ENCODE measurements around the gene MOB3B.

DNA sequence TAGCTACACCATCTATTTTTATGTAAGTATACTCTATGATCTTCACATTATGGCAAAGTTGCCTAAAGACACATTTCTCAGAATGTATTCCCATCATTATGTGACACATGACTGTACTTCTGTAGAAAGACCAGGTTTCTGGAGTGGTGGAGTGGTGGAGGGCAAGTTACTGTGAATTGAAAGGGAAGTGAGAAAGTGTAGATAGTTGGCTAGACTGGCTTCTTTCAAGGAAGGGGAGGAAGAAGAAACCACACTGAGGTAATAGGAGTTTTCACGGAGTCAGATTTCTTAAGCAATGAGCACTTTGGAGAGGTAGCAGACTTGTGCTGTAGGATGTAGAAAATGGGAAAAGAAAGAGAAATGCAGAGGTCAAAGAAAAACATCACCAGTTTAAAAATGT is 181.7 kb downstream of the MOB3B start:
- TF ChIP-seq NFYA (IDR thresholded peaks at IDR 0.05; ENCODE audit: borderline replicate concordance, low read depth, low read length): no peak
- TF ChIP-seq, protein P1, sequence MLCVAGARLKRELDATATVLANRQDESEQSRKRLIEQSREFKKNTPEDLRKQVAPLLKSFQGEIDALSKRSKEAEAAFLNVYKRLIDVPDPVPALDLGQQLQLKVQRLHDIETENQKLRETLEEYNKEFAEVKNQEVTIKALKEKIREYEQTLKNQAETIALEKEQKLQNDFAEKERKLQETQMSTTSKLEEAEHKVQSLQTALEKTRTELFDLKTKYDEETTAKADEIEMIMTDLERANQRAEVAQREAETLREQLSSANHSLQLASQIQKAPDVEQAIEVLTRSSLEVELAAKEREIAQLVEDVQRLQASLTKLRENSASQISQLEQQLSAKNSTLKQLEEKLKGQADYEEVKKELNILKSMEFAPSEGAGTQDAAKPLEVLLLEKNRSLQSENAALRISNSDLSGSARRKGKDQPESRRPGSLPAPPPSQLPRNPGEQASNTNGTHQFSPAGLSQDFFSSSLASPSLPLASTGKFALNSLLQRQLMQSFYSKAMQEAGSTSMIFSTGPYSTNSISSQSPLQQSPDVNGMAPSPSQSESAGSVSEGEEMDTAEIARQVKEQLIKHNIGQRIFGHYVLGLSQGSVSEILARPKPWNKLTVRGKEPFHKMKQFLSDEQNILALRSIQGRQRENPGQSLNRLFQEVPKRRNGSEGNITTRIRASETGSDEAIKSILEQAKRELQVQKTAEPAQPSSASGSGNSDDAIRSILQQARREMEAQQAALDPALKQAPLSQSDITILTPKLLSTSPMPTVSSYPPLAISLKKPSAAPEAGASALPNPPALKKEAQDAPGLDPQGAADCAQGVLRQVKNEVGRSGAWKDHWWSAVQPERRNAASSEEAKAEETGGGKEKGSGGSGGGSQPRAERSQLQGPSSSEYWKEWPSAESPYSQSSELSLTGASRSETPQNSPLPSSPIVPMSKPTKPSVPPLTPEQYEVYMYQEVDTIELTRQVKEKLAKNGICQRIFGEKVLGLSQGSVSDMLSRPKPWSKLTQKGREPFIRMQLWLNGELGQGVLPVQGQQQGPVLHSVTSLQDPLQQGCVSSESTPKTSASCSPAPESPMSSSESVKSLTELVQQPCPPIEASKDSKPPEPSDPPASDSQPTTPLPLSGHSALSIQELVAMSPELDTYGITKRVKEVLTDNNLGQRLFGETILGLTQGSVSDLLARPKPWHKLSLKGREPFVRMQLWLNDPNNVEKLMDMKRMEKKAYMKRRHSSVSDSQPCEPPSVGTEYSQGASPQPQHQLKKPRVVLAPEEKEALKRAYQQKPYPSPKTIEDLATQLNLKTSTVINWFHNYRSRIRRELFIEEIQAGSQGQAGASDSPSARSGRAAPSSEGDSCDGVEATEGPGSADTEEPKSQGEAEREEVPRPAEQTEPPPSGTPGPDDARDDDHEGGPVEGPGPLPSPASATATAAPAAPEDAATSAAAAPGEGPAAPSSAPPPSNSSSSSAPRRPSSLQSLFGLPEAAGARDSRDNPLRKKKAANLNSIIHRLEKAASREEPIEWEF (IDR thresholded peaks at IDR 0.05; ENCODE audit: insufficient replicate concordance, low read depth, low read length): no peak
- TF ChIP-seq NR2C2 (IDR thresholded peaks at IDR 0.05; ENCODE audit: borderline replicate concordance, control insufficient read depth, insufficient read length, low read depth): no peak
- TF ChIP-seq, protein P2, sequence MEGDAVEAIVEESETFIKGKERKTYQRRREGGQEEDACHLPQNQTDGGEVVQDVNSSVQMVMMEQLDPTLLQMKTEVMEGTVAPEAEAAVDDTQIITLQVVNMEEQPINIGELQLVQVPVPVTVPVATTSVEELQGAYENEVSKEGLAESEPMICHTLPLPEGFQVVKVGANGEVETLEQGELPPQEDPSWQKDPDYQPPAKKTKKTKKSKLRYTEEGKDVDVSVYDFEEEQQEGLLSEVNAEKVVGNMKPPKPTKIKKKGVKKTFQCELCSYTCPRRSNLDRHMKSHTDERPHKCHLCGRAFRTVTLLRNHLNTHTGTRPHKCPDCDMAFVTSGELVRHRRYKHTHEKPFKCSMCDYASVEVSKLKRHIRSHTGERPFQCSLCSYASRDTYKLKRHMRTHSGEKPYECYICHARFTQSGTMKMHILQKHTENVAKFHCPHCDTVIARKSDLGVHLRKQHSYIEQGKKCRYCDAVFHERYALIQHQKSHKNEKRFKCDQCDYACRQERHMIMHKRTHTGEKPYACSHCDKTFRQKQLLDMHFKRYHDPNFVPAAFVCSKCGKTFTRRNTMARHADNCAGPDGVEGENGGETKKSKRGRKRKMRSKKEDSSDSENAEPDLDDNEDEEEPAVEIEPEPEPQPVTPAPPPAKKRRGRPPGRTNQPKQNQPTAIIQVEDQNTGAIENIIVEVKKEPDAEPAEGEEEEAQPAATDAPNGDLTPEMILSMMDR (IDR thresholded peaks at IDR 0.05 in 2 of 3, conservative IDR thresholded peaks at IDR 0.05 in 1 of 3; ENCODE audit: control insufficient read depth in 2 of 3, extremely low read depth in 1 of 3, insufficient read depth in 1 of 3, low read depth in 3 of 3, low read length in 3 of 3): no peak
- TF ChIP-seq GABPA (IDR thresholded peaks at IDR 0.05; ENCODE audit: low read depth): no peak
- TF ChIP-seq POLR2A (IDR thresholded peaks at IDR 0.05; ENCODE audit: low read depth, low read length): no peak
- no peak for TF ChIP-seq CEBPB (IDR thresholded peaks at IDR 0.05; ENCODE audit: borderline replicate concordance in 1 of 2, low read depth in 2 of 2, low read length in 2 of 2)
- TF ChIP-seq, protein P3, sequence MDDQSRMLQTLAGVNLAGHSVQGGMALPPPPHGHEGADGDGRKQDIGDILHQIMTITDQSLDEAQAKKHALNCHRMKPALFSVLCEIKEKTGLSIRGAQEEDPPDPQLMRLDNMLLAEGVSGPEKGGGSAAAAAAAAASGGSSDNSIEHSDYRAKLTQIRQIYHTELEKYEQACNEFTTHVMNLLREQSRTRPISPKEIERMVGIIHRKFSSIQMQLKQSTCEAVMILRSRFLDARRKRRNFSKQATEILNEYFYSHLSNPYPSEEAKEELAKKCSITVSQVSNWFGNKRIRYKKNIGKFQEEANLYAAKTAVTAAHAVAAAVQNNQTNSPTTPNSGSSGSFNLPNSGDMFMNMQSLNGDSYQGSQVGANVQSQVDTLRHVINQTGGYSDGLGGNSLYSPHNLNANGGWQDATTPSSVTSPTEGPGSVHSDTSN (IDR thresholded peaks at IDR 0.05; ENCODE audit: insufficient replicate concordance, low read depth, low read length): no peak
- no peak for TF ChIP-seq TCF12 (IDR thresholded peaks at IDR 0.05; ENCODE audit: low read depth, low read length)

Data from GM12878 (cell line).